GM19043 (cell line): ENCODE data around the gene MYL12A.
"Not testable (repeated sequence)": the region's sequence is repeated elsewhere in the genome, so short reads cannot be mapped to it uniquely, and the experiment has no call there.

Experiments used
- ATAC-seq: cut with Tn5 transposase; IDR thresholded peaks from one replicate; pipeline ENCODE4 v1.9.1; 2021; ENCODE audit warnings: low read depth; ENCODE audit not compliant: unreplicated experiment

MYL12A gene

GRCh38 chr18:3247240-3248061 is at the start of gene MYL12A:
Gene MYL12A, plus strand, starts transcription at chr18:3247801. Its CDS starts 5,447 bp downstream, at chr18:3253248.
- ATAC-seq: peak; percentile 74

DNA sequence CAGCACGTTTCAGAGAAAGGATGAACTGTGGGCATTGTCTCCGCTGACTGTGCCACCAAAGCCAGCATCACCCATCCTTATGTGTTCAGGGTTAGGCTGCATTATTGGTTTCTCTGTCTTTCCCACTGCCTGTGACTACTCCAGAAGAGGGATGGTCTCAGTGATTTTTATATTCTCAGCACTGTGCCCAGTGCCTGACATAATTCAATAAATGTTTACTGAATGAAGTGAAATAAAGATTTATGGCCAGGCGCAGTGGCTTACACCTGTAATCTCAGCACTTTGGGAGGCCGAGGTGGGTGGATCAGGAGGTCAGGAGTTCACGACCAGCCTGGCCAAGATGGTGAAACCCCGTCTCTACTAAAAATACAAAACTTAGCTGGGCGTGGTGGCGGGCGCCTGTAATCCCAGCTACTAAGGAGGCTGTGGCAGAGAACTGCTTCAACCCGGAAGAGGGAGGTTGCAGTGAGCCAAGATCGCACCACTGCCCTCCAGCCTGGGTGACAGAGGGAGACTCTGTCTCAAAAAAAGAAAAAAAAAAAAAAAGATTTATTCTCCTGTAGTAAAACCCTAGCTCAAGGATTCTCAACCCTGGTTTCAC is 49.2 kb upstream of the MYL12A start:
- not testable (repeated sequence) for ATAC-seq

DNA sequence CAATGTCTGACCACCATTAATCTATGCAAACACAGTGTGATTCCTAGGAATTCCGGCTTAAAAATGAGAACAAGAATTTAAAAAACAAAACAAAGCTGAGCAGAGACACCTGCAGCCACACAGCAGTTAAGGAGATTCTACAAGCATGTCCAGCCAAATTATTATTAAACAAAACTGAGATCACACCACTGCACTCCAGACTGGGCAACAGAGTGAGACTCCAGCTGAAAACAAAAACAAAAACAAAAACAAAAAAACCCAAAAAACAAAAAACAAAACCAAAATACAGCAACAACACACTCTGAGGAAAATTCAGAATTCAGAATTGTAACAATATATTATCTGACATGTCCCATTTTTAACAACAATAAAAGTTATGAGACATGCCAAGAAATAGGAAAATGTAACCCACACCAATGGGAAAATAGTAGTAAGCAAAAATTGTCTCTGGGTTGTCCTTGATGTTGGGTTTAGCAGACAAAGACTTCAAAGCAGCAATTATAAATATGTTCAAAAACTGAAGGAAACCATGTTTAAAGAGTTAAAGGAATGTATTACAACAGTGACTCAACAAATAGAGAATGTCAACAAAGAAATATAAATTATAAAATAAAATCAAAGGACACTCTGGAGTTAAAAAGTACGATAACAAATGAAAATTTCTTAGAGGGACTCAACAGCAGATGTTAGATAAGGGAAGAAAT is 47.5 kb upstream of the MYL12A start:
- ATAC-seq: no peak

DNA sequence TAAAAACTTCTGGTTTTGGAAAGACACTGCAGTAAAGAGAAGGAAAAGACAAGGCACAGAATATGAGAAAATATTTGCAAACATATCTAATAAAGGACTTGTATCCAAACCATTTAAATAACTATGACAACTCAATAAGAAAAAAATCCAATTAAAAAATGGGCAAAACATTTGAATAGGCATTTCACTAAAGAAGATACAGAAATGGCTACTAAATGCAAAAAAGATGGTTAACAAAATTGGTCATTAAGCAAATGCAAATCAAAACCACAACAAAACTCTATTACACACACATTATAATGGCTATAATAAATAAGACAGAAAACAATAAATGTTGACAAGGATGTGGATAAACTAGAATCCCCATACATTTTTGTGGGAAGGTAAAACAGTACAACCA is 42.4 kb upstream of the MYL12A start:
- no peak for ATAC-seq

GRCh38 chr18:3207565-3207964 is 40.0 kb upstream of the MYL12A start:
- ATAC-seq: no peak

- peak; percentile 62 for ATAC-seq
Observed at GRCh38 chr18:3209859-3210569, 37.6 kb upstream of the MYL12A start.

DNA sequence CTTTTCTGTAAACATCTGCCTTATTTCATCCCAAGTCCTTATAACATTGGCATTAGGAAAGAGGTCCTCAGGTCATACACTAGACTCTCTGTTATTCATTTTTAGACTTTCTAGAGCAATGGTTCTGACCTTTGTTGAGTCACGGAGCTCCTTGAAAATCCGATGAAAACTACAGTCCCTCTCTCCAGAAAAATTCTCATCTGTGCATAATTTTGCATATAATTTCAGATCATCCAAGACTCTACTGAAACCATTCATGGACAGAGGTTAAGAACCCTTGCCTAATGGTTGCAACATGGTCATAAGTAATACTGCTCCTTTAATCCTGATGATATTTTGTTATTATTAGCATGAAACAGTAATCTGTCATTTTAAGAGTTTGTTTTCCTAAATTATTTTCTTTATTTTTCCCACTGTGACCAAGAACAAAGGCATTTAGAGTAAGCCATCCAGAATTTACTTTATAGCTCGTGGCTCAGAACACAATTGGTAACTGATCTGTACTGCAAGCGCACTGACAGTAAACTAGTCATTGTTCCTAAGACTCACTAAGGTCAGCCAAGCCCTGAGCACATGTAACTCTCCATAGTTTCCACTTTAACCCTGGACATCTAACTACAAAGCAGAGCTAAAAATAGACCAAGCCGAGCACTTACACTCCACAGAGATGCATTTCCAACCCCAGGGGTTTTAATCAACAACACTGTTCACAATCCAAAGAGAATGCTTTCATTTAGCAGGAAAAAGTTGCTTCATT is 36.2 kb upstream of the MYL12A start:
- no peak for ATAC-seq

- no peak for ATAC-seq
Observed at GRCh38 chr18:3212657-3213056, 34.9 kb upstream of the MYL12A start.

DNA sequence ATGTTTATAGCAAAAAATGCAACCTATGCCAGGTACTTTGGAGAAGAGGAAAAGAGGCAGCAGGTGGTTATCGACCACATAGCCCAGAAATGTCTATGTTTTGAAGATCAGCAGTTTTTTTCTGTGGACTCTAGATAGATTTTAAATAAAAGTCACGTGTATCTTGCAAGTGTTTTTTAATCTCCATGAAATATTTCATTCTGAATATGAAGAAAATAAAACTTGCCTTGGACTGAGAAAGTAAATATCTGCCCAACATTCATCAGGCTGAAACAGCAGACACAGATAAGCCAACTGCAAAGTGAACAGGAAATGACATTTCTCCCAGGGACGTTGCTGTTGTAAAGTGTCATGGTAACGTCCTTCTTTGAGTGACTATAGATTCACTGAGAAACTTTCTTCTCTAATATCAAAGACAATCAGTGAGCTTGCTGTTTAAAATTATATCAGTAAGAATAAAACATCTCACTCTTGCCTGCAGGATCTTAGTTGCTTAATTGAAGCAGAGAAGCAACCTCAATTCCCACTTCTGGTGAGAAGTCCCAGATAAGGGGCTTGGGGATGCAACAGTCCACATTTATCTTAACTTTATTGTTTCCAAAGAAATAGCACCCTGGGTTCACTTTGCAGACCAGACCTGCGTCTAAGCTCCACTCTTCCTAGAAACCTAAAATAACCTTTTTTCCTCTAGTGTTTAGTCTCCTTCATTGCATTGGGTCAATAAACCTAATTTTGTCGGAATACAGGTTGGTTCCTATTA is 34.1 kb upstream of the MYL12A start:
- no peak for ATAC-seq

DNA sequence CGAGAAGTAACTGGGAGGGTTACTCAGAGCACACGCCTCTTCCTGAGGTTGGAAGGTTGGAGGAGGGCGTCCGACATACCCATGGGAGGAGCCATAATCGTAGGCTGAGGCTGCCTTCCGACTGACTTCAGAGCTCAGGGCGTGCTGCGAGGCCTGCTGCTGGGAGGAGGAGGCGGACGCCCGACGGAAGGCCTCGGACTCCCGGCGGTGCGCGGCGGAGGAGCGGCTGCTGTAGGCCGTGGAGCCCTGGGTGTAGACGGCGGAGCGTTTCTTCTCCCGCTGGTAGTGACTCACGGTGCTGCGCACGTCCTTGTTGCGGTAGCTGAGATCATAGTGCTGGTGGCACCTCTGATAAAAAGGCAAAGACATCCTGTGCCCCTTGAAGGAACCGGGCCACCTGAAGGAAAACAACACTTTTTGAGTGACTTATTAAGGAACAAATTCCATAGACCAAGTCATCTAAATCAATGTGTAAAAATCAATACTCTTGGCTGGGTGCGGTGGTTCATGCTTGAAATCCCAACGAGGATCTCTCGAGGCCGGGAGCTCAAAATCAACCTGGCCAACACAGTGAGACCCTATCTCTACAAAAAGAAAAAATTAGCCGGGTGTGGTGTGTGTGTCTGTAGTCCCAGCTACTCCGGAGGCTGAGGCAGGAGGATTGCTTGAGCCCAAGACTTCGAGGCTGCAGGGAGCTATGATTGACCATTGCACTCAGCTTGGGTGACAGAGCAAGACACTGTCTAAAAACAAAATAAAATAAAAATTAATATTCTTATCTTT is 32.6 kb upstream of the MYL12A start:
- ATAC-seq: no peak

DNA sequence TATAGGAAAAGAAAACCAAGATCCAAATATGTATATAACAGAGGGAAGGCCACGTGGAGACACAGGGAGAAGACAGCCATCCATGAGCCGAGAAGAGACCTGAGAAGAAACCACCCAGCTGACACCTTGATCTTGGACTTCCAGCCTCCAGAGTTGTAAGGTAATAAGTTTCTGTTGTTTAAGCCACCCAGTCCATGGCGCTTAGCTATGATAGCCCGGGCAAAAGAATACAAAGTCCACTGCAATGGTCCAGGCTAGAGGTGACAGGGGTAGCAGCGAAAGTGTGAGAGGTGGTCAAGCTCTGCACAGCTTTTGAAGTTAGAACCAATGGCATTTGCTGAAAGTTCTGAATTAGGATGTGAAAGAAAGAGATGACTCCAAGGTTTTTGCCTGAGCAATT is 30.6 kb upstream of the MYL12A start:
- ATAC-seq: no peak

- no peak for ATAC-seq
Observed at GRCh38 chr18:3217948-3218647, 29.5 kb upstream of the MYL12A start.

- ATAC-seq: no peak
Observed at GRCh38 chr18:3218819-3219218, 28.8 kb upstream of the MYL12A start.

DNA sequence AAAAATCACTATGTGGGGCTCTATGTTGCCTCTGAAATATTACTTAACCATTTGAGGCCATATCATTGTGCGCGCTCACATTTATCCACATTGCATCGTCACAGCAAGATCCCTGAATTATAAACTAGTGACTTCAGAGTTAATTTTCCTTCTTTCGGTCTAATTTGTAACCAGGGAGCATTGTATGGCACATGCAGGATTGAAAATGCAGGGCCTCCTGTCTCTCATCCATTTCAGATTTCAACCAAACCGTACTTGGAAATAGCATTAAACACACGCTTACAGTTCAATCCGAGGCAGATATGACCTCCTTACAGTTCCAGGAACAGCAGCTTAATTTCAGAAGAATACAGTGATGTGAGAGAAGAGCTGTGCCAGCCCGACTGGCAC is 28.4 kb upstream of the MYL12A start:
- no peak for ATAC-seq

DNA sequence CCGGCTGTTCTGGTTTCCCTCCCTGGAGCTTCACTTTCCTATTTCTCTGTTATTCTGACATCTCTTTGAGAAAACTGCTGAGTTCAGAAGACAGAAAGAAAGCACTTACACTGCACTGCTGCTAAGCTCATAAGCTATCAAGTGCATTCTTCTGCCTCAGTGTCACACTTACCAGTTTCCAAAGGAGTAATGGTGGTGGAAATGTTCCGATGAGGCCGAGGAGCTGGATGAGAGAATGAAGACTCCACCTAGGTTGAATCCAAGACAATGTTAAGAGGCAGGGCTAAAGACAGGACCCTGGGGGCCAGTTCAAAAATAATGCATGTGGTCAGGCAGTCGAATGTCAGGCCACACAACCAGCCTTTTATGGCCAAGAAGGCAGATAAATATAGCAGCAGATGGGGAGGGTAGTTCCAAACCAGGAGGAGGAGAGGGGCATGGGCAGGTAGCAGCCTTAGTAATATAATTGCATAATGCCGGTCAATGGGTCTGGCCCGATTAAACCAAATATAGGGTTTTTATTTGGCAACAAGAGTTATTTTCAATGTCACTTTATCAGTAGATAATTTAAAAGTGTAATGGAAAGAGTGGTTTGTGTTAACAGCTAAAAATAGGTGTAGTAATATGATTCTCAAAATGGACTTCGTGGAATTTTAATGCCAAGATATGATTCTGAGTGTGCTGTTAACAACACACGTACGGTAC is 27.8 kb upstream of the MYL12A start, which contains the start of gene MYOM1:
Gene MYOM1, minus strand, starts transcription at position 338 of the 705 bp plus-strand sequence. CDS start 4,745 bp downstream, outside the sequence.
- ATAC-seq: no peak

DNA sequence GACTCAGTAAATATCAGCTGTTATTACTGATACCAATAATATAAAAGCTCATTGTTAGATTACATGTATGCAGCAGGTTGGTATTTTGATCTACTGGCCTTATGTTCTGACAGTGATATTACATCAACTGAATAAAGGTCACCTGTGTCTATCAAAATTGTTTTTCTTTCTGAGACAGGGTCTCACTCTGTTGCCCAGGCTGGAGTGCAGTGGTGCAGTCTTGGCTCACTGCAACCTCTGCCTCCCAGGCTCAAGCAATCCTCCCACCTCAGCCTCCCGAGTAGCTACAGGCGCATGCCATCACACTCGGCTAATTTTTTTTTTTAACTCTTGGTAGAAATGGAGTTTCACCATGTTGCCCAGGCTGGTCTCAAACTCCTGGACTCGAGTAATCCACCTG is 26.7 kb upstream of the MYL12A start:
- not testable (repeated sequence) for ATAC-seq

- ATAC-seq: no peak
Observed at GRCh38 chr18:3221496-3221895, 26.1 kb upstream of the MYL12A start.
